HG03558 (cell line): ENCODE data around the gene NFIX.

Source experiments
- ATAC-seq: cut with Tn5 transposase; IDR thresholded peaks from one replicate; pipeline ENCODE4 v1.9.1; 2021; ENCODE audit warnings: moderate number of reproducible peaks; ENCODE audit not compliant: unreplicated experiment; ENCODE audit errors: extremely low read depth

The NFIX gene

GRCh38 chr19:13006431-13007281 lies 11.4 kb downstream of the NFIX start:
- ATAC-seq: no peak

- no peak for ATAC-seq
Observed at GRCh38 chr19:13007292-13008045, 12.2 kb downstream of the NFIX start.

- ATAC-seq: no peak
Observed at GRCh38 chr19:13008926-13009787, 13.9 kb downstream of the NFIX start.

GRCh38 chr19:13010038-13010991 lies 15.0 kb downstream of the NFIX start:
- ATAC-seq: no peak

GRCh38 chr19:13010992-13011652 lies 15.8 kb downstream of the NFIX start:
- no peak for ATAC-seq

GRCh38 chr19:13011653-13012389 lies 16.5 kb downstream of the NFIX start:
- no peak for ATAC-seq

- no peak for ATAC-seq
Observed at GRCh38 chr19:13012390-13012689, 17.1 kb downstream of the NFIX start.

- no peak for ATAC-seq
Observed at GRCh38 chr19:13012690-13013608, 17.7 kb downstream of the NFIX start.

GRCh38 chr19:13013649-13014048 lies 18.4 kb downstream of the NFIX start:
- ATAC-seq: no peak

- ATAC-seq: no peak
Observed at GRCh38 chr19:13014101-13014920, 19.0 kb downstream of the NFIX start.

GRCh38 chr19:13014921-13015280 lies 19.6 kb downstream of the NFIX start:
- ATAC-seq: no peak

GRCh38 chr19:13015361-13016223 lies 20.3 kb downstream of the NFIX start:
- no peak for ATAC-seq

- no peak for ATAC-seq
Observed at GRCh38 chr19:13016245-13016627, 21.0 kb downstream of the NFIX start.

- ATAC-seq: no peak
Observed at GRCh38 chr19:13016628-13017305, 21.5 kb downstream of the NFIX start.

GRCh38 chr19:13017306-13018034 lies 22.2 kb downstream of the NFIX start:
- no peak for ATAC-seq
